Nephron progenitor cell (in vitro differentiated cells): ENCODE measurements around the gene TRIM50.
"Not testable (repeated sequence)": the region's sequence is repeated elsewhere in the genome, so short reads cannot be mapped to it uniquely, and the experiment has no call there.

ENCODE experiments used
- DNase-seq: peaks from one replicate; pipeline ENCODE4 v3.0.0; 2021
- H3K27ac Mint-ChIP-seq: 2 replicates; pipeline ENCODE4 v1.8.0; 2021; ENCODE audit warnings: mild to moderate bottlenecking, moderate library complexity, mixed read lengths
- H3K27me3 Mint-ChIP-seq: 2 replicates; pipeline ENCODE4 v1.8.0; 2021; ENCODE audit warnings: mild to moderate bottlenecking, low read depth, mixed read lengths; ENCODE audit not compliant: poor library complexity
- H3K36me3 Mint-ChIP-seq: 2 replicates; pipeline ENCODE4 v1.8.0; 2021; ENCODE audit warnings: low read depth, mixed read lengths
- H3K4me1 Mint-ChIP-seq: 2 replicates; pipeline ENCODE4 v1.8.0; 2021; ENCODE audit warnings: mixed read lengths
- H3K4me3 Mint-ChIP-seq: 2 replicates; pipeline ENCODE4 v1.8.0; 2021; ENCODE audit warnings: mild to moderate bottlenecking, moderate library complexity, mixed read lengths
- H3K9me3 Mint-ChIP-seq: 2 replicates; pipeline ENCODE4 v1.8.0; 2021; ENCODE audit warnings: mild to moderate bottlenecking, moderate library complexity, mixed read lengths
- TF ChIP-seq, protein P1 (sequence below): fragments of 200-600 bp; sonication (generic); IDR thresholded peaks from 2 replicates; pipeline ENCODE4 v1.5.0; 2021; ENCODE audit warnings: antibody characterized with exemption

Gene TRIM50

GRCh38 chr7:73313521-73313906, 14.4 kb downstream of the TRIM50 start:
- Mint-ChIP-seq H3K9me3 (no peaks in the 10 kb centered on the region), H3K27ac (no peak overlapping the region), H3K36me3 (no peaks in the 10 kb centered on the region), H3K4me3 (no peak overlapping the region), H3K4me1 (peaks cover 6% of the 10 kb centered on the region), H3K27me3 (peaks cover 7% of the 10 kb centered on the region)
- DNase-seq: no peak
- TF ChIP-seq, protein P1, sequence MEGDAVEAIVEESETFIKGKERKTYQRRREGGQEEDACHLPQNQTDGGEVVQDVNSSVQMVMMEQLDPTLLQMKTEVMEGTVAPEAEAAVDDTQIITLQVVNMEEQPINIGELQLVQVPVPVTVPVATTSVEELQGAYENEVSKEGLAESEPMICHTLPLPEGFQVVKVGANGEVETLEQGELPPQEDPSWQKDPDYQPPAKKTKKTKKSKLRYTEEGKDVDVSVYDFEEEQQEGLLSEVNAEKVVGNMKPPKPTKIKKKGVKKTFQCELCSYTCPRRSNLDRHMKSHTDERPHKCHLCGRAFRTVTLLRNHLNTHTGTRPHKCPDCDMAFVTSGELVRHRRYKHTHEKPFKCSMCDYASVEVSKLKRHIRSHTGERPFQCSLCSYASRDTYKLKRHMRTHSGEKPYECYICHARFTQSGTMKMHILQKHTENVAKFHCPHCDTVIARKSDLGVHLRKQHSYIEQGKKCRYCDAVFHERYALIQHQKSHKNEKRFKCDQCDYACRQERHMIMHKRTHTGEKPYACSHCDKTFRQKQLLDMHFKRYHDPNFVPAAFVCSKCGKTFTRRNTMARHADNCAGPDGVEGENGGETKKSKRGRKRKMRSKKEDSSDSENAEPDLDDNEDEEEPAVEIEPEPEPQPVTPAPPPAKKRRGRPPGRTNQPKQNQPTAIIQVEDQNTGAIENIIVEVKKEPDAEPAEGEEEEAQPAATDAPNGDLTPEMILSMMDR: no peak

DNA sequence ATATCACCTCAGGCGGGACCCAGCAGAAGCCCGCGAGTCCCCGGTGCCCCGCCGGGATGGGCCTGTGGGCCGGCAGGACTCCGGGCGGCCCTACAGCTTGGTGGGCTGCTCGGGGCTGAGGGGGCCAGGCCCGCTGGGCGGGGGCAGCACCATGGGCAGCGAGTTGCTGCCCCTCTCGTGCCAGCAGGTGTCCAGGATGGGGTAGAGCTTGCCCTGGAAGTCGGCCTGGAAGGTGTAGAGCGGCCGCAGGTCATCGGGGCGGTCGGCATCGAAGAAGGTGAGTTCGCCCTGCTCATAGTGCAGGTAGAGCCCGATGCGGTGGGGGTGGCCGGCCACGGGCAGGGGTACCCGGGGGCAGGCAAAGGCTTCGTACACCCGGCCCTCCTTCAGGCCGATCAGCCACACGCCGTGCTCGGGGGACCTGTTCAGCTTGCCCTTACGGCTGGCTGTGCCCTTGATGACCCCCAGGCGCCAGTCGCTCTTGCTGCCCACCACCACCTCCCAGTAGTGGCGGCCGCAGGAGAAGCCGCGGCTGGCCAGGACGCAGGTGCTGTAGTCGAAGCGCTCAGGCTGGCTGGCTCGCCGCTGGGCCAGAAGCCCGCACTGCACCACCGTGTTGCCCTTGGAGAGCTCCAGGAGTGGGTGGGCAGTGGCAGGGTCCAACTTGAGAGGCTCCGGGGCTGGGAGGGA, 14.9 kb downstream of the TRIM50 start:
- no peak overlapping the region for H3K4me3 Mint-ChIP-seq
- H3K36me3 Mint-ChIP-seq: no peaks in the 10 kb centered on the region
- H3K9me3 Mint-ChIP-seq: no peaks in the 10 kb centered on the region
- DNase-seq: no peak
- TF ChIP-seq, protein P1: no peak
- peaks cover 7% of the 10 kb centered on the region for H3K27me3 Mint-ChIP-seq
- peaks cover 11% of the 10 kb centered on the region for H3K4me1 Mint-ChIP-seq
- no peak overlapping the region for H3K27ac Mint-ChIP-seq

DNA sequence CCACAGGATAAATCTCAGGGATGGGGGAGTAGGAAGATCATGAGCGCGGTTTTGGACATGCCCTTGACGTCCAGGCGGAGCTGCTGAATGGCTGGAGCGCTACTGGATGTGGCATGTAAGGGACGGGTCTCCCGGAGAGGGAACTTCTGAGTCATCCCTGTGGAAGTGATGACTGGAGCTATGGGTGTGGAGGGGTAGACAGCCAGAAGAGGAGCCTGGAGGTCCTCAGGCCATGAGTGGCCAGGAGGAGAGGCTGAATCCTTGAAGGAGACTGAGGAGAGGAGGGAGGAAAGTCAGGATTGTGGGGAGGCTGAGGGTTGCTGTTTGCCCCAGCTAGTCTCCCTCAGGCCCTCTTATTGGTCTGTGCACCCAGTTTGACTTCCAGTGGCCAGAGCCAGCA, 16.5 kb downstream of the TRIM50 start:
- not testable (repeated sequence) for H3K4me3 Mint-ChIP-seq, DNase-seq, H3K9me3 Mint-ChIP-seq, H3K36me3 Mint-ChIP-seq, H3K27ac Mint-ChIP-seq, H3K27me3 Mint-ChIP-seq
- H3K4me1 Mint-ChIP-seq: peaks cover 27% of the 10 kb centered on the region

DNA sequence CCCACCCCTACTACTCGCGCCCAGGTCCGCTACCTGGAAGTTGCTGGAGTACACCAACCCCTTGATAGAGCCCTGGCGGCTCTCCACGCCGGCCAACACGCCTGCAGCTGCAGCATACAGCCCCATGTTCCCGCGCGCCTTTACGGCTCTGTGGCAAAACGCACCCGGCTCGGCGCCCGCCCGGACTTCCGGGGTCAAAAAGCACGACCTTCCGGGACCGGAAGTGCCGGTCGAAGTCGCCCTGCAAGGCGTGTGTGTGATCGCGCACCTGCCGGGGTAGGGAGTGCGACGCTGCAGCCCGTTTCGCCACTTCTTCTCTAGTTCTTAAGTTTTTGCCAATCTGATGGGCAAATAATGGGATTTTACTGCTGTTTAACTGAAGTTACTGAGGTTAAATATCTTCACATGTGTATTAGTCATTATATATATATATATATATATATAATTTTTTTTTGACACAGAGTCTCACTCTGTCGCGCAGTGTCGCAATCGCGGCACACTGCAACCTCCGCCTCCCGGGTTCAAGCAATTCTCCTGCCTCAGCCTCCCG, 19.1 kb downstream of the TRIM50 start, which contains the start of gene NSUN5:
Gene NSUN5 (minus strand): TSS at position 162 of the 550 bp plus-strand sequence. CDS start 36 bp downstream, at position 126.
- Mint-ChIP-seq H3K4me3 (peak within 1 kb of the TSS; percentile 95), H3K27me3 (peaks cover 3% of the 10 kb centered on the region), H3K4me1 (peaks cover 33% of the 10 kb centered on the region), H3K27ac (peak within 1 kb of the TSS; percentile 21), H3K36me3 (peaks cover 15% of the 10 kb centered on the region), H3K9me3 (no peaks in the 10 kb centered on the region)
- DNase-seq: peak; percentile 82
- TF ChIP-seq, protein P1: no peak

DNA sequence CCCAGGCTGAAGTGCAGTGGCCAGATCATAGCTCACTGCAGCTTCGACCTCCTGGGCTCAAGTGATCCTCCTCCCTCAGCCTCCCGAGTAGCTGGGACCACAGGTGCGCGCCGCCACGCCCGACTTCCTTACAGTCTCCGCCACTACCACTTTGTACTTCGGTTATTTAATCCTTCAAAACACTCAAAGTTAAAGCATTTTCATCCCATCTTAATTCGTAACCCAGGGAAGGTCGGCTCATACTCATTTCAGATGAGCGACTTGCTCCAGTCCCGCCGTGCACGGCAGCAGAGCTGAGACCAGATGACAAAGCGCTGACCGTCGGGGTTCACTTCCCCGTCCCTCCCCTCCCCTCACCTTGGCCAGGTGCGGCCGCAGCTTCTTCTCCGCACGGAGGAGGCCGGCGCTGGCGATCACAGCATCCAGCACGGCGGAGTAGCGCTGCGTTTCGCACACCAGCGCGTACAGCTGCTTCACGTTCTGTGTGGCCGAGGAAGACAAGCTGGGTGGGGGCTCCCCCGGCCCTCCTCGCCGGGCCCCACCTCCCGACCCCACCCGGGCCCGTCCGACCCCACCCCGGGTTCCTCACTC, 19.7 kb downstream of the TRIM50 start:
- H3K27ac Mint-ChIP-seq: no peak overlapping the region
- H3K36me3 Mint-ChIP-seq: peaks cover 15% of the 10 kb centered on the region
- H3K4me3 Mint-ChIP-seq: peak overlapping the region; percentile 95
- DNase-seq: no peak
- peaks cover 3% of the 10 kb centered on the region for H3K27me3 Mint-ChIP-seq
- H3K4me1 Mint-ChIP-seq: peaks cover 33% of the 10 kb centered on the region
- no peaks in the 10 kb centered on the region for H3K9me3 Mint-ChIP-seq
- TF ChIP-seq, protein P1: no peak

GRCh38 chr7:73307436-73307835, 20.4 kb downstream of the TRIM50 start:
- TF ChIP-seq, protein P1: no peak
- peaks cover 15% of the 10 kb centered on the region for H3K36me3 Mint-ChIP-seq
- peaks cover 33% of the 10 kb centered on the region for H3K4me1 Mint-ChIP-seq
- no peaks in the 10 kb centered on the region for H3K9me3 Mint-ChIP-seq
- H3K27me3 Mint-ChIP-seq: peaks cover 3% of the 10 kb centered on the region
- peak overlapping the region; percentile 95 for H3K4me3 Mint-ChIP-seq
- H3K27ac Mint-ChIP-seq: peak overlapping the region; percentile 21
- no peak for DNase-seq

DNA sequence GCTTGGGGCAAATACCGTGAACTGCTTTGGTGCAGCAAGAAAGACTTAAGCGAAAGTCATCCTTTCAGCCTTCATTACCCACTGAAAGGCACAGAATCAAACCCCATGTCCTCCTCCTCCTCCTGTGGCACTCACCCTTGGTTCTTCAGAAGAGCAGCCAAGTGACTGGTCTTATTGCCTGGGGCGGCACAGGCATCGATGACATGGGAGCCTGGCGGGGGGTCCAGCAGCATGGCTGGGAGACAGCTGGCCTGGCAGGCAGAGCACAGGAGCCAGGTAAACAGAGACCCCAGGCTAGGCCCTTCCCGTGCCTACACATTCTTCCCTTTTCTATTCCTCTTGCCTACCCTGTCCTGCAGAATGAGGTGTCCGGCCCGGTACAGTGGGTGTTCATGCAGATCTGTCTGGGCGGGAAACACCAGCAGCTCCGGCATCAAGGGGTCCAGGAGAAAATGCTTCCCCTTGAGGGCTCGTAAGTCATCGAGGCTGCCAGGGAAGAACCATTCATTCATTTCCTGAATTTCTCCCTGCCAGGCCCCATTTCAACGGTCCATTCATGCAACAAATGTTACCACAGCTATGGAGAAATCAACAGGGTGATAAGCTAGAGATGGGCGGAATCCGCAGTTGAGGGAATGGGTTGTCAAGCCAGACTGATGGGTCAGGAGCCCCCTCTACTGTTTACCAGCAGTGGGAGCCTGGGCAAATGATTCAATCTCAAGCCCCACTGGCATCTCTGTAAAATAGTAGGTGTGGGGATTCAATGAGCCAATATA, 23.1 kb downstream of the TRIM50 start:
- H3K27ac Mint-ChIP-seq, H3K4me3 Mint-ChIP-seq, H3K9me3 Mint-ChIP-seq, DNase-seq, H3K27me3 Mint-ChIP-seq: not testable (repeated sequence)
- H3K4me1 Mint-ChIP-seq: peaks cover 33% of the 10 kb centered on the region
- peaks cover 15% of the 10 kb centered on the region for H3K36me3 Mint-ChIP-seq
